ENCODE measurements around the gene SLC5A1.

Gene SLC5A1

GRCh38 chr22:32050678-32051515 lies 7.8 kb downstream of the SLC5A1 start:
- DNase-seq (ENCODE audit: low read depth in 2 of 2), result peak in 1 of 2 donors; percentile 4

GRCh38 chr22:32052244-32052643 lies 9.2 kb downstream of the SLC5A1 start:
- DNase-seq (ENCODE audit: low read depth in 2 of 2), result no peak

- no peak for DNase-seq (ENCODE audit: low read depth in 2 of 2)
Measured at GRCh38 chr22:32052936-32053791, 10.1 kb downstream of the SLC5A1 start.

- no peak for DNase-seq (ENCODE audit: low read depth in 2 of 2)
Measured at GRCh38 chr22:32055069-32055468, 12.0 kb downstream of the SLC5A1 start.

GRCh38 chr22:32058656-32059260 lies 15.7 kb downstream of the SLC5A1 start:
- DNase-seq (ENCODE audit: low read depth in 2 of 2), result no peak

- DNase-seq (ENCODE audit: low read depth in 2 of 2), result no peak
Measured at GRCh38 chr22:32059426-32059825, 16.4 kb downstream of the SLC5A1 start.

- no peak for DNase-seq (ENCODE audit: low read depth in 2 of 2)
Measured at GRCh38 chr22:32063701-32064100, 20.6 kb downstream of the SLC5A1 start.

- DNase-seq (ENCODE audit: low read depth in 2 of 2), result no peak
Measured at GRCh38 chr22:32066820-32067219, 23.8 kb downstream of the SLC5A1 start.

- no peak for DNase-seq (ENCODE audit: low read depth in 2 of 2)
Measured at GRCh38 chr22:32067613-32068012, 24.6 kb downstream of the SLC5A1 start.

- no peak for DNase-seq (ENCODE audit: low read depth in 2 of 2)
Measured at GRCh38 chr22:32069579-32070372, 26.7 kb downstream of the SLC5A1 start.

- no peak for DNase-seq (ENCODE audit: low read depth in 2 of 2)
Measured at GRCh38 chr22:32073262-32073661, 30.2 kb downstream of the SLC5A1 start.

GRCh38 chr22:32073823-32074380 lies 30.8 kb downstream of the SLC5A1 start:
- no peak for DNase-seq (ENCODE audit: low read depth in 2 of 2)

- no peak for DNase-seq (ENCODE audit: low read depth in 2 of 2)
Measured at GRCh38 chr22:32075997-32076760, 33.1 kb downstream of the SLC5A1 start.

GRCh38 chr22:32076761-32077084 lies 33.7 kb downstream of the SLC5A1 start:
- DNase-seq (ENCODE audit: low read depth in 2 of 2), result no peak

- no peak for DNase-seq (ENCODE audit: low read depth in 2 of 2)
Measured at GRCh38 chr22:32077151-32077550, 34.1 kb downstream of the SLC5A1 start.

- no peak for DNase-seq (ENCODE audit: low read depth in 2 of 2)
Measured at GRCh38 chr22:32079130-32080089, 36.3 kb downstream of the SLC5A1 start.

- no peak for DNase-seq (ENCODE audit: low read depth in 2 of 2)
Measured at GRCh38 chr22:32080904-32081303, 37.8 kb downstream of the SLC5A1 start.

GRCh38 chr22:32082331-32082730 lies 39.3 kb downstream of the SLC5A1 start:
- DNase-seq (ENCODE audit: low read depth in 2 of 2), result no peak

- no peak for DNase-seq (ENCODE audit: low read depth in 2 of 2)
Measured at GRCh38 chr22:32083000-32083399, 39.9 kb downstream of the SLC5A1 start.
